NCI-H128 (cell line): ENCODE results near the gene PHACTR4.
"Not testable (repeated sequence)": the region's sequence is repeated elsewhere in the genome, so short reads cannot be mapped to it uniquely, and the experiment has no call there.

Experiments used
- DNase-seq: peaks from one replicate; lab custom pipeline; 2025; ENCODE audit not compliant: unreplicated experiment; lab: John Stamatoyannopoulos, UW

The PHACTR4 gene

GRCh38 chr1:28369371-28370238 is at the start of gene PHACTR4:
Gene PHACTR4 (plus strand): TSS chr1:28369740. CDS start chr1:28407448, 37,708 bp downstream.
- DNase-seq: peak; percentile 91

DNA sequence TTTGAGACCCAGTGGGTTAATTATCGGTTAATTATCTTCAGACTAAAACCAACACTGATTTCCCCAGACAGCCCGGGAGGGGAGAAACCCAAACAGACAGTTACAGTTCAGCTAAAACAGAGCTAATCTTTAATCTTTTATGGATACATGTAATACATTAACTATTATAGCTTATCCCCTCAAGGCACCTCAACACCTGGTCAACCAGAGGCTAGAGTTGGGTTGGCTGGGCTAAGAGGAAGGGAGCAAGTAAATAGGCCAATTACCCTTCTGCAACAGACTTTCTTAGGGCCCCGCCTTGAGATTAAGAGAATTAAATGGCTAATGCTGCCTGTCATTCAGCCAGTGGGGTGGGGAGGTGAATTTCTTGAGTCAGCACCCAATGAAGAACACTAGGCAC is 47.3 kb upstream of the PHACTR4 start:
- no peak for DNase-seq

GRCh38 chr1:28323720-28324119 is 45.8 kb upstream of the PHACTR4 start:
- DNase-seq: no peak

GRCh38 chr1:28326515-28326914 is 43.0 kb upstream of the PHACTR4 start:
- DNase-seq: no peak

GRCh38 chr1:28326984-28327383 is 42.6 kb upstream of the PHACTR4 start:
- DNase-seq: no peak

GRCh38 chr1:28327431-28327830 is 42.1 kb upstream of the PHACTR4 start:
- not testable (repeated sequence) for DNase-seq

- no peak for DNase-seq
Observed at GRCh38 chr1:28328228-28328648, 41.3 kb upstream of the PHACTR4 start.

GRCh38 chr1:28329395-28330153 is 40.0 kb upstream of the PHACTR4 start:
- DNase-seq: no peak

- DNase-seq: no peak
Observed at GRCh38 chr1:28338897-28339296, 30.6 kb upstream of the PHACTR4 start.

GRCh38 chr1:28339551-28339950 is 30.0 kb upstream of the PHACTR4 start:
- DNase-seq: no peak

GRCh38 chr1:28340221-28340974 is 29.1 kb upstream of the PHACTR4 start:
- no peak for DNase-seq

GRCh38 chr1:28341591-28341990 is 27.9 kb upstream of the PHACTR4 start:
- DNase-seq: no peak

DNA sequence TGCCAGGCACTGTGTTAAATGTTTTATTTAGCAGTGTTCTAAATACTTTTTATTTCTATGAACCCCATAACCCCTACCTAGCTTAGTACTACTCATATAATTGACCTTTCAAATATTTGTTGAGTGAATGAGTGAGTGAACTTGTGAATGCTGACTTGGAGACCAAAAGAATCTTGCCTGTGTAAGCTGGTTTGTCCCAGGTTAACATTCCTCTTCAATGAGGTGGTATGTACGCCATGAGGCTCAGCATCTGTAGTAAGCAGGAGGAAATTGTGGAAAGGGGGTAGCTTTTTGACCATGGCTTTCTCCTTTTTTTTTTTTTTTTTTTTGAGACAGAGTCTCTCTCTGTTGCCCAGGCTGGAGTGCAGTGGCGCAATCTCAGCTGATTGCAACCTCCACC is 26.1 kb upstream of the PHACTR4 start:
- DNase-seq: no peak

DNA sequence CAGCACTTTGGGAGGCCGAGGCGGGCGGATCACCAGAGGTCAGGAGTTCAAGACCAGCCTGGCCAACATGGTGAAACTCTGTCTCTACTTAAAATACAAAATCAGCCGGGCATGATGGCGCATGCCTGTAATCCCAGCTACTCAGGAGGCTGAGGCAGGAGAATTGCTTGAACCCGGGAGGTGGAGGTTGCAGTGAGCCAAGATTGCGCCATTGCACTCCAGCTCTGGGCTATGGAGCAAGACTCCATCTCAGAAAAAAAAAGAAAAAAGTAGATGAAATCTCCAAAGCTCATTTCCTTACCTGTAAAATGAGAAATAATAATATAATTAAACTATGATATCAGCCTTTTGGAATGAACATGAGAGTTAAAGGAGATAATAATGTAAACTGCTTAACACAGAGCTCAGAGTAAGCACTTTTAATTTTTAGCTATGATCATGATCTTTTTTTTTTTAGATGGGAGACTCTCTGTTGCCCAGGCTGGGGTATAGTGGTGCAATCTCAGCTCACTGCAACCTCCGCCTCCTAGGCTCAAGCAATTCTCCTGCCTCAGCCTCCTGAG is 16.2 kb upstream of the PHACTR4 start:
- DNase-seq: not testable (repeated sequence)

DNA sequence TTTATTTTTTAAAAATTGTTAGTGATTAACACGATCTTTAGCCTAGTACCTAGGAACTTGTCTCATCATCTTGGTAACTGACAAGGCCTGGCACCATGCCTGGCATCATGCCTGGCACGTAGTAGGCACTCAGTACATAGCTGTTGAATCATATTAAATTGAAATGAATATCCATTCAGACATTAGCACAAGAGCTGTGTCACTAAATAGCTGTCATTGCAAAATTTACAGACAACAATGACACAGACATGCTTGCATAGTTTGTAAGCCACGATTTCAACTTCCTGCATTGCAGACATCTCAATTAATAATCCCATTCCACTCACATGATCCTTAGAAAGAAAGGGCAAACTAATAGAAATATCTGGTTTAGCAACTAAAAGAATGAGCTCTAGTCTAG is 15.4 kb upstream of the PHACTR4 start:
- DNase-seq: no peak

- no peak for DNase-seq
Observed at GRCh38 chr1:28358716-28359115, 10.8 kb upstream of the PHACTR4 start.

DNA sequence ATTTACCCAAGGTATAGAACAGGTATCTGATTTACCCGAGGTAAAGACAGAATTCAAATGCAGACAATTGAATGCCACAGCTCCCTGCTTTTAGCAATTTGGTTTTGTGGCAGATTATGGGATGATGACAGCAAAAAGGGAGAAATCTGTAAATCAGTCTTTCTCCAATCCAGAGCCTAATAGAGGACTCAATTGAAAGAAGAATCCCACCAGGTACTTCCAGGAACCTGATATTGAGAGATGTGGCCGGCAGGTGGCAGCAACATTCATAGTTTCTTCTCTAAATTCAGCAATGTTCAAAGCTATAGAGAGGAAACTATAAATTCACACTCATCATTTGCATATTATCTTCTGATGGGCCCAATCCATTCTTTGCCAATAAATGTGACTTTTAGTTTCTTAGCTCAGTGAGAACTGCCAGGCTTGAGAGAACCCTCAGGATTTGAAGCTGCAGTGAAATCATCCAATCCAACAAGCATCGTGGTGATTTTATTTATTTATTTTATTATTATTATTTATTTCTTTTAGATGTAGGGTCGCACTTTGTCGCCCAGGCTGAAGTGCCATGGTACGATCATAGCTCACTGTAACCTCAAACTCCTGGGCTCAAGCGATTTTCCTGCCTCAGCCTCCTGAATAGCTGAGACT is 9.8 kb upstream of the PHACTR4 start:
- peak; percentile 78 for DNase-seq

GRCh38 chr1:28364888-28365287 is 4.7 kb upstream of the PHACTR4 start:
- no peak for DNase-seq

GRCh38 chr1:28365864-28366263 is 3.7 kb upstream of the PHACTR4 start:
- no peak for DNase-seq

DNA sequence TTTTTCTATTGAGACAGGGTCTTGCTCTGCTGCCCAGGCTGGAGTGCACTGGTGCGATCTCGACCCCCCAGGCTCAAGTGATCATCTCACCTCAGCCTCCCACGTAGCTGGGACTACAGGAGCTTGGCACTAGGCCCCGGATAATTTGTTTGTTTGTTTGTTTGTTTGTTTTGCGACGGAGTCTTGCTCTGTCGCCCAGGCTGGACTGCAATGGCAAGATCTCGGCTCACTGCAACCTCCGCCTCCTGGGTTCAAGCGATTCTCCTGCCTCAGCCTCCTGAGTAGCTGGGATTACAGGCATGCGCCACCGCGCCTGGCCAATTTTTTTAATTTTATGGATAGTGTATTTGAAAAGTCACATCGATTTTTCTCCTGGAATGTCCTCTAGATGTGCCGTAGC is 932 bp upstream of the PHACTR4 start:
- not testable (repeated sequence) for DNase-seq
